Measurements from ENCODE around the gene SEPHS1. TPM values are rescaled to one million over a fixed set of nuclear protein-coding genes. Genes with fewer than 3 reads are reported as not detected.

The SEPHS1 gene
- total and polyA plus RNA-seq, 2 of the 8 experiments (the other 6 are each of a cell fraction or from before 2014, with no cell fraction given): 270 to 683 TPM

DNA sequence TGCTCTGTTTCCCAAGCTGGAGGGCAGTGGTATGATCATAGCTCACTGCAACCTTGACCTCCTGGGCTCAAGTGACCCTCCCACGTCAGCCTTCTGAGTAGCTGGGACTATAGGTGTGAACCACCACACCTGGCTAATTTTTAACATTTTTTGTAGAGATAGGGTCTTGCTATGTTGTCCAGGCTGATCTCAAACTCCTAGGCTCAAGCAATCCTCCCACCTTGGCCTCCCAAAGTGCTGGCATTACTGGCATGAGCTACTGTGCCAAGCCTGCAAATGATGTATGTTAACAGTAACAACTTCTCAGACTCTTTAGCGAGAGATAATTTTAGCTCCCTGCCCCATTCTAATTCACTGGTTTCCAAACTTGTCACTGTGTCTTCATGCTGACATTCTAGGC, 27.7 kb upstream of the SEPHS1 start:
- no peaks in the 10 kb centered on the region for H3K4me1 ChIP-seq (replicated peaks in 1 of 4; ENCODE audit: control insufficient read depth in 3 of 4, insufficient read depth in 4 of 4, low read length in 3 of 4)
- WGBS, 2 experiments (ENCODE audit: extremely low coverage in 1 of 2, insufficient coverage in 1 of 2, insufficient read length in 1 of 2, insufficient replicate concordance in 2 of 2, low coverage in 1 of 2, low lambda C conversion rate in 2 of 2, missing lambda C conversion rate in 1 of 2): 91% methylated on average over 2 of the region's 2 CpGs; no CpG with 5 or more reads in 1 of the 2 experiments
- TF ChIP-seq CREB1 (IDR thresholded peaks at IDR 0.05): no peak
- TF ChIP-seq, protein P1, sequence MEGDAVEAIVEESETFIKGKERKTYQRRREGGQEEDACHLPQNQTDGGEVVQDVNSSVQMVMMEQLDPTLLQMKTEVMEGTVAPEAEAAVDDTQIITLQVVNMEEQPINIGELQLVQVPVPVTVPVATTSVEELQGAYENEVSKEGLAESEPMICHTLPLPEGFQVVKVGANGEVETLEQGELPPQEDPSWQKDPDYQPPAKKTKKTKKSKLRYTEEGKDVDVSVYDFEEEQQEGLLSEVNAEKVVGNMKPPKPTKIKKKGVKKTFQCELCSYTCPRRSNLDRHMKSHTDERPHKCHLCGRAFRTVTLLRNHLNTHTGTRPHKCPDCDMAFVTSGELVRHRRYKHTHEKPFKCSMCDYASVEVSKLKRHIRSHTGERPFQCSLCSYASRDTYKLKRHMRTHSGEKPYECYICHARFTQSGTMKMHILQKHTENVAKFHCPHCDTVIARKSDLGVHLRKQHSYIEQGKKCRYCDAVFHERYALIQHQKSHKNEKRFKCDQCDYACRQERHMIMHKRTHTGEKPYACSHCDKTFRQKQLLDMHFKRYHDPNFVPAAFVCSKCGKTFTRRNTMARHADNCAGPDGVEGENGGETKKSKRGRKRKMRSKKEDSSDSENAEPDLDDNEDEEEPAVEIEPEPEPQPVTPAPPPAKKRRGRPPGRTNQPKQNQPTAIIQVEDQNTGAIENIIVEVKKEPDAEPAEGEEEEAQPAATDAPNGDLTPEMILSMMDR (IDR thresholded peaks at IDR 0.05; ENCODE audit: control extremely low read depth in 1 of 3, insufficient read depth in 1 of 3, low read depth in 1 of 3, low read length in 3 of 3): no peak
- no peak for TF ChIP-seq SIN3A (conservative IDR thresholded peaks at IDR 0.05 in 1 of 2, IDR thresholded peaks at IDR 0.05 in 1 of 2; ENCODE audit: low read depth in 1 of 2, low read length in 2 of 2)
- TF ChIP-seq CHD2 (IDR thresholded peaks at IDR 0.05; ENCODE audit: low read length): no peak
- TF ChIP-seq RBBP5 (IDR thresholded peaks at IDR 0.05; ENCODE audit: borderline replicate concordance, low read depth, low read length): no peak
- no peak for TF ChIP-seq MAFK (IDR thresholded peaks at IDR 0.05; ENCODE audit: low read depth, low read length)
- TF ChIP-seq PHF8 (conservative IDR thresholded peaks at IDR 0.05; ENCODE audit: low read depth, low read length): no peak
- TF ChIP-seq BRCA1 (IDR thresholded peaks at IDR 0.05; ENCODE audit: low read depth, low read length): no peak
- no peak for TF ChIP-seq BACH1 (IDR thresholded peaks at IDR 0.05; ENCODE audit: low read length)
- no peak for TF ChIP-seq CBX5 (IDR thresholded peaks at IDR 0.05; ENCODE audit: low read depth, low read length)
- no peak for TF ChIP-seq TCF12 (IDR thresholded peaks at IDR 0.05; ENCODE audit: low read depth, low read length)
- no peak for TF ChIP-seq SP4 (IDR thresholded peaks at IDR 0.05; ENCODE audit: low read length)
- TF ChIP-seq CEBPB (IDR thresholded peaks at IDR 0.05; ENCODE audit: low read depth, low read length): no peak
- TF ChIP-seq POLR2A (IDR thresholded peaks at IDR 0.05; ENCODE audit: control extremely low read depth in 1 of 2, low read depth in 2 of 2, low read length in 2 of 2): no peak

More for the DNA sequence above, 27.7 kb upstream of the SEPHS1 start:
- H3K79me1 ChIP-seq (ENCODE audit: low read depth, low read length): no peaks in the 10 kb centered on the region
- H3K4me2 ChIP-seq (ENCODE audit: insufficient read depth in 1 of 2, low read depth in 2 of 2, low read length in 2 of 2): no peak overlapping the region
- FAIRE-seq (no peak), DNase-seq (ENCODE audit: low read depth in 1 of 2, low spot score in 2 of 2) (no peak)
- no peaks in the 10 kb centered on the region for H3K9me3 ChIP-seq (ENCODE audit: insufficient read depth in 2 of 2, low read depth in 1 of 2, low read length in 1 of 2)
- ChIA-PET POLR2A (ENCODE audit: partially characterized antibody) (interaction anchor here (2.0 to 5.6 kb wide), 2 partner anchors 19 to 25 kb away, joined by 5 to 23 read pairs; no protein-coding TSS in a partner anchor), CTCF (ENCODE audit: partially characterized antibody) (interaction anchor here (0.7 to 8.6 kb wide), 20 partner anchors 9 to 723 kb away, joined by 3 to 147 read pairs (median 4); no protein-coding TSS in a partner anchor)
- no peak overlapping the region for H3K27ac ChIP-seq (ENCODE audit: low read depth, low read length)
- no peak overlapping the region for H2AFZ ChIP-seq (ENCODE audit: low read length)
- no peak overlapping the region for H2BK120ac ChIP-seq (replicated peaks; ENCODE audit: low read depth, low read length)
- no peak overlapping the region for H3K9ac ChIP-seq (replicated peaks in 1 of 4; ENCODE audit: extremely low read depth in 1 of 4, low read depth in 3 of 4, low read length in 3 of 4)
- H4K8ac ChIP-seq (ENCODE audit: extremely low read depth, insufficient read depth, low read length): no peak overlapping the region
- H3K27me3 ChIP-seq (replicated peaks in 1 of 4; ENCODE audit: control insufficient read depth in 3 of 4, extremely low read depth in 1 of 4, insufficient read depth in 3 of 4, low read length in 3 of 4): no peaks in the 10 kb centered on the region
- H4K91ac ChIP-seq (replicated peaks; ENCODE audit: insufficient read length, low read length): no peak overlapping the region
- no peak overlapping the region for H3K23ac ChIP-seq (ENCODE audit: insufficient read length)
- no peak overlapping the region for H2BK20ac ChIP-seq (ENCODE audit: low read length)
- no peaks in the 10 kb centered on the region for H3K23me2 ChIP-seq (ENCODE audit: low read depth, low read length)
- H3K4me3 ChIP-seq (ENCODE audit: extremely low read depth in 1 of 4, insufficient read depth in 2 of 4, low read depth in 3 of 4, low read length in 4 of 4): no peak overlapping the region
- no peak overlapping the region for H4K5ac ChIP-seq (ENCODE audit: insufficient read length, low read depth, low read length)
- no peaks in the 10 kb centered on the region for H3K36me3 ChIP-seq (ENCODE audit: control insufficient read depth in 2 of 4, insufficient read depth in 4 of 4, low read length in 3 of 4)
- H2BK15ac ChIP-seq (ENCODE audit: low read length): no peak overlapping the region
- H3K79me2 ChIP-seq (ENCODE audit: control insufficient read depth in 1 of 2, insufficient read depth in 2 of 2, low read length in 2 of 2): no peaks in the 10 kb centered on the region
- no peak overlapping the region for H3K18ac ChIP-seq (ENCODE audit: extremely low read depth, low read length)
- H3K14ac ChIP-seq (ENCODE audit: insufficient read length): no peak overlapping the region
- H4K20me1 ChIP-seq (replicated peaks in 1 of 2; ENCODE audit: control insufficient read depth in 1 of 2, insufficient read depth in 2 of 2, low read length in 2 of 2): no peaks in the 10 kb centered on the region
- no peak overlapping the region for H2AK5ac ChIP-seq (ENCODE audit: low read depth, low read length)
- no peak overlapping the region for H2BK12ac ChIP-seq (ENCODE audit: low read depth, low read length)
- H2BK5ac ChIP-seq (ENCODE audit: low read depth, low read length): no peak overlapping the region
- no peak overlapping the region for H3K56ac ChIP-seq (replicated peaks; ENCODE audit: insufficient read length, low read depth, low read length)
- no peak overlapping the region for H3K4ac ChIP-seq (replicated peaks; ENCODE audit: insufficient read length, low read depth, low read length)

Measured in H1 (cell line).